Activated CD8-positive, alpha-beta memory T cell treated with anti-CD3 and anti-CD28 coated beads, Interleukin-2, amount 50 U/mL, for 24 hours (primary cell): ENCODE data around the gene RASGRF1.

ENCODE experiments used
- DNase-seq: peaks from one replicate; pipeline ENCODE4 v3.0.0-alpha.2; 2020; ENCODE audit errors: extremely low read depth

Gene RASGRF1

GRCh38 chr15:78985859-78986475, 104.6 kb downstream of the RASGRF1 start:
- DNase-seq = no peak

- DNase-seq = no peak
Observed at GRCh38 chr15:78984041-78984440, 106.5 kb downstream of the RASGRF1 start.

GRCh38 chr15:78983146-78983918, 107.2 kb downstream of the RASGRF1 start:
- DNase-seq = no peak

GRCh38 chr15:78982736-78983135, 107.8 kb downstream of the RASGRF1 start:
- DNase-seq = no peak

- no peak for DNase-seq
Observed at GRCh38 chr15:78981532-78982313, 108.9 kb downstream of the RASGRF1 start.

- DNase-seq = no peak
Observed at GRCh38 chr15:78979456-78980320, 110.9 kb downstream of the RASGRF1 start.

GRCh38 chr15:78978601-78979179, 111.9 kb downstream of the RASGRF1 start:
- no peak for DNase-seq

GRCh38 chr15:78977591-78978347, 112.8 kb downstream of the RASGRF1 start:
- no peak for DNase-seq

GRCh38 chr15:78977091-78977571, 113.4 kb downstream of the RASGRF1 start:
- DNase-seq = no peak

GRCh38 chr15:78976691-78977090, 113.9 kb downstream of the RASGRF1 start:
- no peak for DNase-seq

GRCh38 chr15:78974272-78974918, 116.2 kb downstream of the RASGRF1 start:
- DNase-seq = no peak

GRCh38 chr15:78969687-78970349, 120.8 kb downstream of the RASGRF1 start:
- no peak for DNase-seq

GRCh38 chr15:78968539-78969271, 121.9 kb downstream of the RASGRF1 start:
- no peak for DNase-seq

GRCh38 chr15:78968114-78968513, 122.5 kb downstream of the RASGRF1 start:
- no peak for DNase-seq

GRCh38 chr15:78960308-78960707, 130.3 kb downstream of the RASGRF1 start:
- no peak for DNase-seq

GRCh38 chr15:78959360-78959759, 131.2 kb downstream of the RASGRF1 start:
- no peak for DNase-seq

- no peak for DNase-seq
Observed at GRCh38 chr15:78957416-78958093, 133.0 kb downstream of the RASGRF1 start.

GRCh38 chr15:78956937-78957336, 133.6 kb downstream of the RASGRF1 start:
- DNase-seq = no peak
